ENCODE results near the gene CCM2. TPM values are rescaled to one million over a fixed set of nuclear protein-coding genes. Genes with fewer than 3 reads are reported as not detected.

The CCM2 gene
- total RNA-seq, 2 experiments from 2014 or later = 58.9 to 89.1 TPM

DNA sequence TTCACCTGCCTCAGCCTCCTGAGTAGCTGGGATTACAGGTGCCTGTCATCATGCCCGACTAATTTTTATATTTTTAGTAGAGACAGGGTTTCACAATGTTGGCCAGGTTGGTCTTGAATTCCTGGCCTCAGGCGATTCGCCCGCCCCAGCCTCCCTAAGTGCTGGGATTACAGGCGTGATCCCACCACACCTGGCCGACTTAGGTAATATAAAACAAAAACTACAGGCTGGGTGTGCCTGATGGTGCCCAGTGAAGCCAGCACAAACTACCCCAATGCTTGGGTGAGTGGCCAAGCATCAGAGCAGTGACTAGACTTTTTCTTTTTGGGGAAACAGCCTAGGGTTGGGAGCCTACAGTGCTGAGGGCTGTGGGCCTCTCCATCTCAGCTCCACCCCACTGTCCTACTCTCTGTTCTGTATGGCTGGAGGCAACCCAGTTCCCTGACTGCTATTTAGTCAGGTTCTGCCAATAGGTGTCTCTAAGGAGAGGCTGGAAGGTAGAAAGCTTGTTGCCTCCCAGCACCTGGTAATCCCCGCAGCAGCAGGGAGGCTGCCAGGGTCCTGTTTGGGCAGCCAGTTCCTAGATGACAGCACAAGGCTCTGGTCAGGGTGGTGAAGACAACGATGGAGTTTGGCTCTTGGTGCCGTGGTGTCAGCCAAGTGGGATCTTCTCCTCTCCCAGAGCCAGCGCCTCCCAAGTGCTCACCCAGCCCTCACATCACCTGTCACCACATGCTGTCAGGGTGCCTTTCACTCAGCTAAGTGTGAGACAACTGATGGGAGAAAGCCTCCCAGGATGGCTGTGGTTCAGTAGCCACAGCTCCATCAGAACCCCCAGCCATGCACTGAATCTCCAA is 99.2 kb downstream of the CCM2 start:
- peaks cover 11% of the 10 kb centered on the region; the same call in 1 of the 2 replicates for H3K9me3 ChIP-seq (ENCODE audit: low read length)
- DNase-seq (ENCODE audit: low spot score) = no peak
- TF ChIP-seq, protein P1, sequence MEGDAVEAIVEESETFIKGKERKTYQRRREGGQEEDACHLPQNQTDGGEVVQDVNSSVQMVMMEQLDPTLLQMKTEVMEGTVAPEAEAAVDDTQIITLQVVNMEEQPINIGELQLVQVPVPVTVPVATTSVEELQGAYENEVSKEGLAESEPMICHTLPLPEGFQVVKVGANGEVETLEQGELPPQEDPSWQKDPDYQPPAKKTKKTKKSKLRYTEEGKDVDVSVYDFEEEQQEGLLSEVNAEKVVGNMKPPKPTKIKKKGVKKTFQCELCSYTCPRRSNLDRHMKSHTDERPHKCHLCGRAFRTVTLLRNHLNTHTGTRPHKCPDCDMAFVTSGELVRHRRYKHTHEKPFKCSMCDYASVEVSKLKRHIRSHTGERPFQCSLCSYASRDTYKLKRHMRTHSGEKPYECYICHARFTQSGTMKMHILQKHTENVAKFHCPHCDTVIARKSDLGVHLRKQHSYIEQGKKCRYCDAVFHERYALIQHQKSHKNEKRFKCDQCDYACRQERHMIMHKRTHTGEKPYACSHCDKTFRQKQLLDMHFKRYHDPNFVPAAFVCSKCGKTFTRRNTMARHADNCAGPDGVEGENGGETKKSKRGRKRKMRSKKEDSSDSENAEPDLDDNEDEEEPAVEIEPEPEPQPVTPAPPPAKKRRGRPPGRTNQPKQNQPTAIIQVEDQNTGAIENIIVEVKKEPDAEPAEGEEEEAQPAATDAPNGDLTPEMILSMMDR (conservative IDR thresholded peaks at IDR 0.05; ENCODE audit: low read length) = no peak
- no peak for TF ChIP-seq EZH2phosphoT487 (IDR thresholded peaks at IDR 0.05; ENCODE audit: borderline replicate concordance, low read depth, low read length)
- H3K4me1 ChIP-seq (ENCODE audit: insufficient read depth, low read length, poor library complexity, severe bottlenecking) = no peaks in the 10 kb centered on the region
- ChIA-PET CTCF (ENCODE audit: unreplicated experiment) (no interaction called here), POLR2A (interaction anchor here (0.9 kb wide), 1 partner anchor 10 kb away, joined by 3 read pairs; no protein-coding TSS in a partner anchor)
- H3K79me2 ChIP-seq (ENCODE audit: insufficient read depth, low read depth, low read length) = no peaks in the 10 kb centered on the region
- no peak overlapping the region for H3K4me3 ChIP-seq (ENCODE audit: low read depth, low read length, poor library complexity, severe bottlenecking)
- H3K36me3 ChIP-seq (ENCODE audit: insufficient read depth, low read length) = peaks cover 71% of the 10 kb centered on the region
- 0 out of 2 replicates have a peak, but pooled peaks cover 7% of the 10 kb centered on the region for H4K20me1 ChIP-seq (ENCODE audit: insufficient read depth, low read length)
- no peak overlapping the region for H2AFZ ChIP-seq (ENCODE audit: low read length)
- BruUV-seq (replicated peaks) = no TSS peak
- intact Hi-C loops (cut with micrococcal nuclease; ENCODE audit: unreplicated experiment) = loop anchor here (5.0 kb wide), 1 partner anchor 38 kb away; no protein-coding TSS in a partner anchor
- no peak overlapping the region for H3K4me2 ChIP-seq (ENCODE audit: low read length)
- no peak overlapping the region for H3K27ac ChIP-seq (ENCODE audit: low read depth, low read length, poor library complexity, severe bottlenecking)
- no peaks in the 10 kb centered on the region for H3K9me2 ChIP-seq (ENCODE audit: insufficient read depth, low read length)

DNA sequence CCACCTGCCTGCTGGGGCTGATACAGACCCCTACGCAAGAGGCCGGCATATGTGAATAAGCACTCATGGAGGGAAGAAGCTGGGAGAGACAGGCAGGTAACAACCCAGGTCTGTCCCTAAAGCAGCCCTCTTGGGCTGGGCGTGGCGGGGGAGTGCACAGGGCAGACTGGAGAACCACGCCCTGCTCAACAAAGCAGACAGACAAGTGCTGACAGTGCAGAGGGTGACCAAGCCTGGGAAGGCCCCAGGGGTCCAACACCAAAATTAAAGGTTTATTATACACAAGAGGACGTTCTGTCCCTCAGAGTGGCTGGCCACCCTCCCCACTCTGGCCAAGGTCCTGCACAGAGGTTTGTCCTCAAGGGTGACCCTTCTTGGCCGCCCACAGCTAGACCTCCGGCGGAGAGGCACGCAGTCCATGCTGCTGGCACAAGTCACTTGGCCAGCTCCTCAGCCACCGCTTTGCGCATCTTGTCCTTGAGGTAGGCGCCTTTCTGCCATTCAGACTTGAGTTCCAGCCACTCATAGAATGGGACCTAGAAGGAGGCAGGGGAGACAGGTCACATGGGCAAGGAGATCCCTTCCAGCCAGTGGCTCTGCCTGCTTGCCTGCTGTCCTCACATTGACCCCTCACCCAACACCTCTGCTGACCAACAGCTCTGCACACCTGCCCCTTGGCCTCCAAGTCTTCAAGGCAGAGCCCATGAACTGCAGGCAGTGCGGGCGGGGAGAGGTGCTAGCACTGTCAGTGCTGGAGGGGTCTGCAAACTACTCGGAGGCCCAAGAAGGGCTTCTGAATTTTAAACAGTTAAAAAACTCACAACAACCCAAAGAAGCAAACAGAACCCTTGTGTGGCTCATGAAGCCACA is 100.1 kb downstream of the CCM2 start:
- H3K36me3 ChIP-seq (ENCODE audit: insufficient read depth, low read length) = peaks cover 80% of the 10 kb centered on the region
- POLR2A ChIA-PET = interaction anchor here (0.9 kb wide), 1 partner anchor 9 kb away, joined by 3 read pairs; no protein-coding TSS in a partner anchor
- intact Hi-C loops (cut with micrococcal nuclease; ENCODE audit: unreplicated experiment) = loop anchor here (5.0 kb wide), 1 partner anchor 37 kb away; no protein-coding TSS in a partner anchor

More for the DNA sequence above, 100.1 kb downstream of the CCM2 start:
- no peak overlapping the region for H3K27ac ChIP-seq (ENCODE audit: low read depth, low read length, poor library complexity, severe bottlenecking)
- no peak overlapping the region for H3K4me3 ChIP-seq (ENCODE audit: low read depth, low read length, poor library complexity, severe bottlenecking)
- BruUV-seq (replicated peaks) = no TSS peak
- CTCF ChIA-PET (ENCODE audit: unreplicated experiment) = no interaction called here
- no peak for TF ChIP-seq EZH2phosphoT487 (IDR thresholded peaks at IDR 0.05; ENCODE audit: borderline replicate concordance, low read depth, low read length)
- TF ChIP-seq, protein P1 (conservative IDR thresholded peaks at IDR 0.05; ENCODE audit: low read length) = no peak
- H3K4me2 ChIP-seq (ENCODE audit: low read length) = no peak overlapping the region
- H3K79me2 ChIP-seq (ENCODE audit: insufficient read depth, low read depth, low read length) = no peaks in the 10 kb centered on the region
- H2AFZ ChIP-seq (ENCODE audit: low read length) = no peak overlapping the region
- H3K4me1 ChIP-seq (ENCODE audit: insufficient read depth, low read length, poor library complexity, severe bottlenecking) = no peaks in the 10 kb centered on the region
- 0 out of 2 replicates have a peak, but pooled peaks cover 7% of the 10 kb centered on the region for H4K20me1 ChIP-seq (ENCODE audit: insufficient read depth, low read length)
- DNase-seq (ENCODE audit: low spot score) = no peak
- H3K9me2 ChIP-seq (ENCODE audit: insufficient read depth, low read length) = no peaks in the 10 kb centered on the region
- peaks cover 2% of the 10 kb centered on the region; the same call in 1 of the 2 replicates for H3K9me3 ChIP-seq (ENCODE audit: low read length)
